GM23338 (cell line): ENCODE measurements around the gene FBXO11. TPM values are rescaled to one million over a fixed set of nuclear protein-coding genes. Genes with fewer than 3 reads are reported as not detected.

Source experiments
- ATAC-seq: fragments of 200-7000 bp; cut with Tn5 transposase; 3 replicates; pipeline ENCODE4 v1.9.1; 2020
- DNase-seq: peaks from one replicate; pipeline ENCODE4 v3.0.0-alpha.2; 2015; ENCODE audit warnings: low spot score
- H2AFZ ChIP-seq: fragments of 200-600 bp; sonication (generic); 2 replicates; pipeline ENCODE4 v1.8.0; 2016; ENCODE audit warnings: antibody characterized with exemption, mild to moderate bottlenecking, moderate library complexity
- H3F3A ChIP-seq: fragments of 200-600 bp; sonication (generic); replicated peaks from 2 replicates; pipeline ENCODE4 v1.8.0; 2017; ENCODE audit warnings: antibody characterized with exemption, mixed run types, low read depth
- H3K27ac ChIP-seq: fragments of 200-600 bp; sonication (generic); 2 replicates; pipeline ENCODE4 v1.6.1; 2016; ENCODE audit warnings: low read depth
- H3K27me3 ChIP-seq: fragments of 200-600 bp; sonication (generic); 2 replicates; pipeline ENCODE4 v1.8.0; 2016; ENCODE audit warnings: mild to moderate bottlenecking, mixed run types, moderate library complexity; ENCODE audit not compliant: insufficient read depth
- H3K36me3 ChIP-seq: fragments of 200-600 bp; sonication (generic); 2 replicates; pipeline ENCODE4 v1.8.0; 2016; ENCODE audit warnings: mild to moderate bottlenecking; ENCODE audit not compliant: insufficient read depth
- H3K4me1 ChIP-seq: fragments of 200-600 bp; sonication (generic); 2 replicates; pipeline ENCODE4 v1.8.0; 2016; ENCODE audit warnings: mild to moderate bottlenecking, moderate library complexity; ENCODE audit not compliant: insufficient read depth
- H3K4me2 ChIP-seq: fragments of 200-600 bp; sonication (generic); 2 replicates; pipeline ENCODE4 v1.7.1; 2017; ENCODE audit warnings: mixed run types
- H3K4me3 ChIP-seq: fragments of 200-600 bp; sonication (generic); 2 replicates; pipeline ENCODE4 v1.6.1; 2016; ENCODE audit warnings: mixed run types
- H3K79me2 ChIP-seq: fragments of 200-600 bp; sonication (generic); replicated peaks from 2 replicates; pipeline ENCODE4 v1.8.0; 2017; ENCODE audit warnings: mild to moderate bottlenecking; ENCODE audit not compliant: insufficient read depth
- H3K9me2 ChIP-seq: fragments of 200-600 bp; sonication (generic); 2 replicates; pipeline ENCODE4 v1.8.0; 2017; ENCODE audit not compliant: insufficient read depth
- H4K20me1 ChIP-seq: fragments of 200-600 bp; sonication (generic); replicated peaks from 2 replicates; pipeline ENCODE4 v1.8.0; 2017; ENCODE audit warnings: mild to moderate bottlenecking; ENCODE audit not compliant: insufficient read depth
- H3K27ac Mint-ChIP-seq: 2 replicates; pipeline ENCODE4 v1.8.0; 2020; ENCODE audit warnings: inconsistent platforms, mild to moderate bottlenecking, moderate library complexity, mixed read lengths
- H3K27me3 Mint-ChIP-seq: 3 replicates; pipeline ENCODE4 v1.8.0; 2022; ENCODE audit warnings: low read depth, mild to moderate bottlenecking, moderate library complexity, mixed read lengths, inconsistent platforms; ENCODE audit not compliant: insufficient read depth, poor library complexity
- H3K36me3 Mint-ChIP-seq: 3 replicates; pipeline ENCODE4 v1.8.0; 2021; ENCODE audit warnings: low read depth, mild to moderate bottlenecking, inconsistent platforms, moderate library complexity, mixed read lengths
- H3K4me1 Mint-ChIP-seq: 3 replicates; pipeline ENCODE4 v1.8.0; 2020; ENCODE audit warnings: mild to moderate bottlenecking, inconsistent platforms, mixed read lengths
- H3K4me3 Mint-ChIP-seq: 3 replicates; pipeline ENCODE4 v1.8.0; 2021; ENCODE audit warnings: moderate library complexity, mild to moderate bottlenecking, inconsistent platforms, mixed read lengths
- H3K9me3 Mint-ChIP-seq: 3 replicates; pipeline ENCODE4 v1.8.0; 2020; ENCODE audit warnings: moderate library complexity, mild to moderate bottlenecking, inconsistent platforms, mixed read lengths
- CREB1 ChIP-seq: fragments of 250-450 bp; sonication (Bioruptor Pico); IDR thresholded peaks from 2 replicates; pipeline ENCODE4 v1.5.0; 2020; ENCODE audit warnings: low read depth, mild to moderate bottlenecking, moderate library complexity
- EZH2 ChIP-seq: fragments of 200-600 bp; sonication (generic); IDR thresholded peaks from one replicate; pipeline ENCODE4 v1.8.0; 2017; ENCODE audit warnings: antibody characterized with exemption, mild to moderate bottlenecking, low read depth; ENCODE audit not compliant: unreplicated experiment
- POLR2AphosphoS5 ChIP-seq: IDR thresholded peaks from 2 replicates; pipeline ENCODE4 v1.6.1; 2016; ENCODE audit warnings: antibody characterized with exemption, low read depth
- REST ChIP-seq: IDR thresholded peaks from one replicate; pipeline ENCODE4 v1.6.1; 2018; ENCODE audit warnings: antibody characterized with exemption; ENCODE audit not compliant: unreplicated experiment
- STAT1 ChIP-seq: IDR thresholded peaks from one replicate; pipeline ENCODE4 v1.6.1; 2016; ENCODE audit warnings: antibody characterized with exemption; ENCODE audit not compliant: unreplicated experiment
- ZNF114 ChIP-seq: fragments of 250-450 bp; sonication (Bioruptor Pico); IDR thresholded peaks from 2 replicates; pipeline ENCODE4 v1.5.0; 2020; ENCODE audit warnings: mild to moderate bottlenecking, moderate library complexity
- ZNF331 ChIP-seq: fragments of 250-450 bp; sonication (Bioruptor Pico); IDR thresholded peaks from 2 replicates; pipeline ENCODE4 v1.5.0; 2020; ENCODE audit warnings: low read depth, mild to moderate bottlenecking, moderate library complexity
- polyA plus RNA-seq: library from polyadenylated mRNA; unstranded; fragments of >200 nt; fragmentation: Nextera tagmentation; extraction: Ambion mirVana; gene quantifications from 2 replicates; pipeline ENCODE4 v1.2.1, GENCODE V29; 2016
- total RNA-seq: library from RNA; depleted of rRNA; stranded (reverse); fragments of >200 nt; shearing (Covaris generic); gene quantifications from 2 replicates; pipeline ENCODE4 v1.2.3, GENCODE V29; 2014
- TF ChIP-seq, protein P1 (sequence below), 2 experiments: fragments of 200-600 bp in 1 of 2; sonication (generic) in 1 of 2; conservative IDR thresholded peaks; 2 replicates each; pipeline versions ENCODE4 v1.5.1 to v1.6.1; 2016 to 2017; ENCODE audit warnings: antibody characterized with exemption in 2 of 2, low read depth in 2 of 2, mild to moderate bottlenecking in 2 of 2, moderate library complexity in 1 of 2
- TF ChIP-seq, protein P2 (sequence below): fragments of 250-450 bp; sonication (Bioruptor Pico); IDR thresholded peaks from 2 replicates; pipeline ENCODE4 v1.5.0; 2020; ENCODE audit warnings: mild to moderate bottlenecking, moderate library complexity
- TF ChIP-seq, protein P3 (sequence below): IDR thresholded peaks from 2 replicates; pipeline ENCODE4 v1.6.1; 2016; ENCODE audit warnings: antibody characterized with exemption

The FBXO11 gene
- total and polyA plus RNA-seq, 2 experiments from 2014 or later, result 21.5 to 52.7 TPM

- no peak overlapping the region for H3K4me3 ChIP-seq
- H3K9me3 Mint-ChIP-seq, result peaks cover 6% of the 10 kb centered on the region; the same call in 1 of the 3 replicates
- no peak for ATAC-seq
- no peaks in the 10 kb centered on the region for H3F3A ChIP-seq
- no peak overlapping the region for H3K27ac Mint-ChIP-seq
- H3K79me2 ChIP-seq, result no peaks in the 10 kb centered on the region
- no peak for DNase-seq
- H2AFZ ChIP-seq, result no peak overlapping the region
- peaks cover 4% of the 10 kb centered on the region; the same call in 1 of the 3 replicates for H3K36me3 Mint-ChIP-seq
- H3K4me3 Mint-ChIP-seq, result no peak overlapping the region
- H3K27me3 Mint-ChIP-seq, result peaks cover 5% of the 10 kb centered on the region
- H3K4me1 Mint-ChIP-seq, result peaks cover 18% of the 10 kb centered on the region
- H4K20me1 ChIP-seq, result no peaks in the 10 kb centered on the region
- no peaks in the 10 kb centered on the region for H3K27me3 ChIP-seq
- TF ChIP-seq, protein P1, sequence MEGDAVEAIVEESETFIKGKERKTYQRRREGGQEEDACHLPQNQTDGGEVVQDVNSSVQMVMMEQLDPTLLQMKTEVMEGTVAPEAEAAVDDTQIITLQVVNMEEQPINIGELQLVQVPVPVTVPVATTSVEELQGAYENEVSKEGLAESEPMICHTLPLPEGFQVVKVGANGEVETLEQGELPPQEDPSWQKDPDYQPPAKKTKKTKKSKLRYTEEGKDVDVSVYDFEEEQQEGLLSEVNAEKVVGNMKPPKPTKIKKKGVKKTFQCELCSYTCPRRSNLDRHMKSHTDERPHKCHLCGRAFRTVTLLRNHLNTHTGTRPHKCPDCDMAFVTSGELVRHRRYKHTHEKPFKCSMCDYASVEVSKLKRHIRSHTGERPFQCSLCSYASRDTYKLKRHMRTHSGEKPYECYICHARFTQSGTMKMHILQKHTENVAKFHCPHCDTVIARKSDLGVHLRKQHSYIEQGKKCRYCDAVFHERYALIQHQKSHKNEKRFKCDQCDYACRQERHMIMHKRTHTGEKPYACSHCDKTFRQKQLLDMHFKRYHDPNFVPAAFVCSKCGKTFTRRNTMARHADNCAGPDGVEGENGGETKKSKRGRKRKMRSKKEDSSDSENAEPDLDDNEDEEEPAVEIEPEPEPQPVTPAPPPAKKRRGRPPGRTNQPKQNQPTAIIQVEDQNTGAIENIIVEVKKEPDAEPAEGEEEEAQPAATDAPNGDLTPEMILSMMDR (conservative IDR thresholded peaks at IDR 0.05; ENCODE audit: low read depth in 2 of 2), result no peak
- no peak for TF ChIP-seq STAT1
- no peak for TF ChIP-seq EZH2
- TF ChIP-seq ZNF114 (CRISPR knock-in tag), result no peak
- TF ChIP-seq ZNF331, result no peak
- no peak for TF ChIP-seq REST
- no peak for TF ChIP-seq POLR2AphosphoS5
- no peak for TF ChIP-seq CREB1
- TF ChIP-seq, protein P2, sequence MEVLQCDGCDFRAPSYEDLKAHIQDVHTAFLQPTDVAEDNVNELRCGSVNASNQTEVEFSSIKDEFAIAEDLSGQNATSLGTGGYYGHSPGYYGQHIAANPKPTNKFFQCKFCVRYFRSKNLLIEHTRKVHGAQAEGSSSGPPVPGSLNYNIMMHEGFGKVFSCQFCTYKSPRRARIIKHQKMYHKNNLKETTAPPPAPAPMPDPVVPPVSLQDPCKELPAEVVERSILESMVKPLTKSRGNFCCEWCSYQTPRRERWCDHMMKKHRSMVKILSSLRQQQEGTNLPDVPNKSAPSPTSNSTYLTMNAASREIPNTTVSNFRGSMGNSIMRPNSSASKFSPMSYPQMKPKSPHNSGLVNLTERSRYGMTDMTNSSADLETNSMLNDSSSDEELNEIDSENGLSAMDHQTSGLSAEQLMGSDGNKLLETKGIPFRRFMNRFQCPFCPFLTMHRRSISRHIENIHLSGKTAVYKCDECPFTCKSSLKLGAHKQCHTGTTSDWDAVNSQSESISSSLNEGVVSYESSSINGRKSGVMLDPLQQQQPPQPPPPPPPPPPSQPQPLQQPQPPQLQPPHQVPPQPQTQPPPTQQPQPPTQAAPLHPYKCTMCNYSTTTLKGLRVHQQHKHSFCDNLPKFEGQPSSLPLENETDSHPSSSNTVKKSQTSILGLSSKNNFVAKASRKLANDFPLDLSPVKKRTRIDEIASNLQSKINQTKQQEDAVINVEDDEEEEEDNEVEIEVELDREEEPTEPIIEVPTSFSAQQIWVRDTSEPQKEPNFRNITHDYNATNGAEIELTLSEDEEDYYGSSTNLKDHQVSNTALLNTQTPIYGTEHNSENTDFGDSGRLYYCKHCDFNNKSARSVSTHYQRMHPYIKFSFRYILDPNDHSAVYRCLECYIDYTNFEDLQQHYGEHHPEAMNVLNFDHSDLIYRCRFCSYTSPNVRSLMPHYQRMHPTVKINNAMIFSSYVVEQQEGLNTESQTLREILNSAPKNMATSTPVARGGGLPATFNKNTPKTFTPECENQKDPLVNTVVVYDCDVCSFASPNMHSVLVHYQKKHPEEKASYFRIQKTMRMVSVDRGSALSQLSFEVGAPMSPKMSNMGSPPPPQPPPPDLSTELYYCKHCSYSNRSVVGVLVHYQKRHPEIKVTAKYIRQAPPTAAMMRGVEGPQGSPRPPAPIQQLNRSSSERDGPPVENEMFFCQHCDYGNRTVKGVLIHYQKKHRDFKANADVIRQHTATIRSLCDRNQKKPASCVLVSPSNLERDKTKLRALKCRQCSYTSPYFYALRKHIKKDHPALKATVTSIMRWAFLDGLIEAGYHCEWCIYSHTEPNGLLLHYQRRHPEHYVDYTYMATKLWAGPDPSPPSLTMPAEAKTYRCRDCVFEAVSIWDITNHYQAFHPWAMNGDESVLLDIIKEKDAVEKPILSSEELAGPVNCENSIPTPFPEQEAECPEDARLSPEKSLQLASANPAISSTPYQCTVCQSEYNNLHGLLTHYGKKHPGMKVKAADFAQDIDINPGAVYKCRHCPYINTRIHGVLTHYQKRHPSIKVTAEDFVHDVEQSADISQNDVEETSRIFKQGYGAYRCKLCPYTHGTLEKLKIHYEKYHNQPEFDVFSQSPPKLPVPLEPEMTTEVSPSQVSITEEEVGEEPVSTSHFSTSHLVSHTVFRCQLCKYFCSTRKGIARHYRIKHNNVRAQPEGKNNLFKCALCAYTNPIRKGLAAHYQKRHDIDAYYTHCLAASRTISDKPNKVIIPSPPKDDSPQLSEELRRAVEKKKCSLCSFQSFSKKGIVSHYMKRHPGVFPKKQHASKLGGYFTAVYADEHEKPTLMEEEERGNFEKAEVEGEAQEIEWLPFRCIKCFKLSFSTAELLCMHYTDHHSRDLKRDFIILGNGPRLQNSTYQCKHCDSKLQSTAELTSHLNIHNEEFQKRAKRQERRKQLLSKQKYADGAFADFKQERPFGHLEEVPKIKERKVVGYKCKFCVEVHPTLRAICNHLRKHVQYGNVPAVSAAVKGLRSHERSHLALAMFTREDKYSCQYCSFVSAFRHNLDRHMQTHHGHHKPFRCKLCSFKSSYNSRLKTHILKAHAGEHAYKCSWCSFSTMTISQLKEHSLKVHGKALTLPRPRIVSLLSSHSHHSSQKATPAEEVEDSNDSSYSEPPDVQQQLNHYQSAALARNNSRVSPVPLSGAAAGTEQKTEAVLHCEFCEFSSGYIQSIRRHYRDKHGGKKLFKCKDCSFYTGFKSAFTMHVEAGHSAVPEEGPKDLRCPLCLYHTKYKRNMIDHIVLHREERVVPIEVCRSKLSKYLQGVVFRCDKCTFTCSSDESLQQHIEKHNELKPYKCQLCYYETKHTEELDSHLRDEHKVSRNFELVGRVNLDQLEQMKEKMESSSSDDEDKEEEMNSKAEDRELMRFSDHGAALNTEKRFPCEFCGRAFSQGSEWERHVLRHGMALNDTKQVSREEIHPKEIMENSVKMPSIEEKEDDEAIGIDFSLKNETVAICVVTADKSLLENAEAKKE (CRISPR knock-in tag), result no peak
- TF ChIP-seq, protein P3, sequence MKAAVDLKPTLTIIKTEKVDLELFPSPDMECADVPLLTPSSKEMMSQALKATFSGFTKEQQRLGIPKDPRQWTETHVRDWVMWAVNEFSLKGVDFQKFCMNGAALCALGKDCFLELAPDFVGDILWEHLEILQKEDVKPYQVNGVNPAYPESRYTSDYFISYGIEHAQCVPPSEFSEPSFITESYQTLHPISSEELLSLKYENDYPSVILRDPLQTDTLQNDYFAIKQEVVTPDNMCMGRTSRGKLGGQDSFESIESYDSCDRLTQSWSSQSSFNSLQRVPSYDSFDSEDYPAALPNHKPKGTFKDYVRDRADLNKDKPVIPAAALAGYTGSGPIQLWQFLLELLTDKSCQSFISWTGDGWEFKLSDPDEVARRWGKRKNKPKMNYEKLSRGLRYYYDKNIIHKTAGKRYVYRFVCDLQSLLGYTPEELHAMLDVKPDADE, result no peak
- H3K4me1 ChIP-seq, result peaks cover 15% of the 10 kb centered on the region
- no peak overlapping the region for H3K27ac ChIP-seq
- no peaks in the 10 kb centered on the region for H3K9me2 ChIP-seq
- no peaks in the 10 kb centered on the region for H3K36me3 ChIP-seq
- H3K4me2 ChIP-seq, result no peak overlapping the region
Measured at GRCh38 chr2:47774567-47774966, 131.7 kb downstream of the FBXO11 start.
